ENCODE data around the gene DNAAF8.

The DNAAF8 gene

GRCh38 chr16:4695473-4696171 lies 38.7 kb upstream of the DNAAF8 start:
- no peak for DNase-seq (ENCODE audit: low read depth)

- DNase-seq (ENCODE audit: low read depth) = no peak
Measured at GRCh38 chr16:4696172-4696904, 38.0 kb upstream of the DNAAF8 start.

DNA sequence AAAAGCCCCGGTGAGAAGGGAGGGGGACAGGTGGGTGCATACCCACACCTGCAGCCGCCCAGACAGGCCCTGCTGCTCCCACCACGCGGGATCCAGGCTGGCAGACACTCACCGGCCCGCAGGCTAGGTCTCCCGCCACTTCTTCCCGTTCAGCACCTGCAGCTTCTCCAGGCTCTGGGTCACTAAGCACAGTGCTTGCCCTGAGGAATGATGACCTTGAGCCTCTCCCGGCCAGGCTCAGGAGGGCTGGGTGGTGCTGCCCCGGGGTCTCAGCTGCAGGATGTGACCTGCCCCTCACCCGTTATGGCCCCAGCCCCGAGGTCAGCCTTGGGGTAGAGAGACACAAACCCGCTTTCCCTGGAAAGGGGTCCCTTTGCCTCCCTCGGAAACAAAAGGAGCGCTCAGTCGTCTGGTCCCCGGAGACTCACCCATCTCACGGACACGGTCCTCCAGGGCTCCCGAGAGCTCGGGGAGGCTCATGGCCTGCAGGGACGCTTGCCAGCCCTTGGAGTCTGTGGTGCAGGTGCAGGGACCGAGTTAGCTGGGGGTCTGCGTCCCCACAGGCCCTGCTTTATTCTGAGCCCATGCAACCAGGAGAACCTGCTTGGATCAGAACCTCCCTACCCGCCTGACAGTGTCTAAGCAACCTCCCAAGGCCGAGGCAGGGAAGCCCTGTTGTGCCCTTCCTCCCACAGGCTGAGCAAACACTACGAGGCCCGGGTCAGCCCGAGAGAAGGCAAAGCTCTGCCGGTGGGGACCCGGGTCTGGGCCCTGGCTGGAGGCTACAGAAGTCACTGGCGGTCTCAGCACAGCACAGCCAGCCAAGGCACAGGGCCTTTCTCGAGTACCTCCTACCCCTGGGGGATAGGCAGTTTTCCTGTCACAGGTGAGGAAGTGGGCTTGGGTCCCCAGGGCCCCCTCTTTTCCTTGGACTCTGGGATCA lies 37.2 kb upstream of the DNAAF8 start:
- no peak for DNase-seq (ENCODE audit: low read depth)

DNA sequence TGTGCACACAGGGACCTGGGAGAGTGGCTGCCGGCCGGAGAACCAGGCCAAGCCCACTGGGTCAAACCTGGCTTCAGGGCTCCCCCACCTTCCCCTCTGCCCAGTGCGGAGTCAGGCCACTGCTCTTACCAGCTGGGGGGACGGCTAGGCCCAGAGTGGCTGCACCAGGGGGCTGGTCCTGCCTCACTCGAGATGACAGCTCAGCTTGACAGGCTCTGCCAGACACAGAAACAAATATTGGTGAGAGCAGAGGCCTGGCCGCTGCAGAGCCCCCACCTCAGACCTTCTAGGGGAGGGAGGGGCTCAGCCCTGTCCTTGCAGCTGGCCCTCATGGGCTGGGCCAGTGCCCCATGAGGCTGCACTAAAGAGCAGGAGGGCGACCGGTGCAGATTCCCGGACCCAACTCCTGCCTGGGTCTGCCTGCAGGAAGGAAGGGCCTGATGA lies 36.5 kb upstream of the DNAAF8 start:
- no peak for DNase-seq (ENCODE audit: low read depth)

DNA sequence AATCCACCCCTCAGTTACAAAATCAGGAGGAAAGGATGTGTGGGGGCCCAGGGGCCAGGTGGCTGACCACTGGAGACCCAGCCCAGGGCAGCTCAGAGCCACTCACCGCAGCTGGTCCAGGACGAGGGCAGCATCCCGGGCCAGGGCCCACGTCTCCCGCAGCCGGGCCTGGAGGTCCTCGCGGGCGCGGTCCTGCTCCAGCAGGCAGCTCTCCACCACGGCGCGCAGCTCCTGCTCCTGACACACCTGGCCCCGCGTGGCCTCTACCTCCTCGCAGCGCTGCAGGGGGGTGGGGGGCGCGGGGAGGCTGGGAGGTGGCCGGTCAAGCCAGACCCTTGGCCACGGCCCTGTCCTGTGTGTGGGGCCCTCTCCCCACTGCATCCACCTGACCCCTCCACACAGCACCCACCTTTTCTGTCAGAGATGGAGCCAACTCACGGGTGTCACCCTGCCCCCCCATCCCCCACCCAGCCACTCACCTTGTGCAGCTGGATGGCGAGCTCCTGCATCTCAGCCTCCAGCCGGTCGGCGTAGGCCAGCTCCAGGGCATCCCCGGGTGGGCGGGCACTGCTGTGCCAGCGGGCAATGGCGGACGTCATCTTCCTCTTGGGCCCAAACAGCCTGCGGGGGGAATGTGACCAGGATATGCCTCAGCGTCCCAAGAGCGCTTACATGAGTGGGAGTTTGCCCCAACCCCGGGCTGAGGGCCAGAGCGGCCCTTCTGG lies 35.9 kb upstream of the DNAAF8 start:
- DNase-seq (ENCODE audit: low read depth) = no peak

- no peak for DNase-seq (ENCODE audit: low read depth)
Measured at GRCh38 chr16:4699046-4699556, 35.2 kb upstream of the DNAAF8 start.

- no peak for DNase-seq (ENCODE audit: low read depth)
Measured at GRCh38 chr16:4700380-4700996, 33.8 kb upstream of the DNAAF8 start.

DNA sequence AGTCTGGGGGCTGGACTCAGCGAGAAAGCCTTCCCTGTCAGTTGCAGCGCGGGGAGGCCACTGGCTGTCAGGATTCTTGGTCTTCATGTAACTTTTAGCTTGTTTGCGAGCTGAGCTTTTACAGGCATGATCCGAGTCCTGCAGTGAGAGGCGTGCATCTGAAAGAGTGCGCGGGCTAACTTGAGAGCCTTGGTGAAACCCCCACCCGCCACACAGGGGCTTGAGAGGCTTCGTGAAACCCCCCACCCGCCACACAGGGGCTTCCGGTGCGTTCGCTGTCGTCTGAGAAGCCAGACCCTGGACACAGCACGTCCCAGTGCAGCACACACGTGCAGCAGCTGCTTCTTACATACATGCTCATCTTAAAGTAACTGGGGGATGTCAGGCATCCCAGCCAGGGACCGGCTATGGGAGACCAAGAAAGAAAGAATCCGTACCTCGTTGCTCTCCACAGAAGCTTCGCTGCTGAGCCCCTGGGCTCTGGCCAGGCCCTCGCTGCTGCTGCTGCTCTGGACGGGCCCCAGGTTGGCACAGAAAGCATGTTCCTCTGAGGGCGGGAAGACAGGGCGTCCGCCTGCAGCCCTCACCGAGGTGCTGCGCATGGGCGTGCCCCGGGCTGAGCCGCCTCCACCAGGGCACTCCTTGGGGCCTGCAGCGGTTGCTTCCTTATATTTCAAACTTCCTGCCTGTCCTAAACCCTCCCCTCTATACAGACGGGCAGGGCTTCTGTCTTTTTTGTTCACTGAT lies 33.2 kb upstream of the DNAAF8 start:
- no peak for DNase-seq (ENCODE audit: low read depth)

DNA sequence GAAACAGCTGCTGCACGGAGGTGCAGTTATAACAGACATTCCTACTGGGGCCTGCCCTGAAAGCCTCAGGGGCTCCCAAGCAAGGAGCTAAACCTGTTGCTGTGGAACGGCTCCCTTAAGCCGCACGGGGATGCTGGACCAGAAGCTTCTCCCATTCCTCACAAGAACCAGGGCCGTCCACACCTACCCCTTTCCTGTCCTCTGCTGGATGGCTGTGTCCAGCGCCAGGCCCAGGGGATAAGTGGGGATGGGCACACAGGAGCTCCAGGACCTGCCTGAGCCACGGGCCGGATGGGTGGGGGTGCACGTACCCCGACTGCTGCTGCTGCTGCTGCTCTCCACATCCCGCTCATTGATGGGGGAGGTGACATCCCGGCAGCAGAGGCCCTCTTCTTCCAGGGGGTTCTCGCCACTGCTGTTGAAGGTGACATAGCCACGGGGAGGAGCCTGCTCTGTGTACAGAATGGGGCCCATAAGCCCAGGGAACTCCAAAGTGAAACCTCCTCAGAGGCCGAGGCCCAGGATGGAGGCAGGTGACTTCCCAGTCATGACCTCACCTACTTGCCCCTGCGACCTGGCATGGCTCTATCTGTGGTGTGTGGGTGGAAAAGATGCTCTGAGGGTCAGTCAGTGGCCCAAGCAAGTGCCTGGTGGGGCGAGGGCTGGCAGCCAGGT lies 32.4 kb upstream of the DNAAF8 start:
- no peak for DNase-seq (ENCODE audit: low read depth)

DNA sequence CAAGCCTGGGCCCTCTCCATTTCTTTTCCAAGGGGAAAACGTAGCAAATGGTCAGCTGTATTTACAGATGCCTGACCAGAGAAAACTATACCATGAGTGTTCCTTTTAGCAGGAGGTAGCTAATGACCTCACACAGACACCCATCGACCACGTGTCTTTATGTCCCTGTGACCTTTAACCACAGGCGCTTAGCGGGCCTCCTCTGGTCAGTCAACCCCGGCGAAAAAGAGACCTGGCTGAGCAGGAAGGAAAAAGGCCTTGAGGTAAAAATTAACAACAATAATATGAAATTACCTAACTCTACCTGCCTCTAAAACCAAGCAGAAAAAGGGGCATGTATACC lies 31.9 kb upstream of the DNAAF8 start:
- DNase-seq (ENCODE audit: low read depth) = no peak

- no peak for DNase-seq (ENCODE audit: low read depth)
Measured at GRCh38 chr16:4703906-4704305, 30.4 kb upstream of the DNAAF8 start.

GRCh38 chr16:4704491-4704890 lies 29.8 kb upstream of the DNAAF8 start:
- no peak for DNase-seq (ENCODE audit: low read depth)

GRCh38 chr16:4704913-4705312 lies 29.4 kb upstream of the DNAAF8 start:
- DNase-seq (ENCODE audit: low read depth) = no peak

DNA sequence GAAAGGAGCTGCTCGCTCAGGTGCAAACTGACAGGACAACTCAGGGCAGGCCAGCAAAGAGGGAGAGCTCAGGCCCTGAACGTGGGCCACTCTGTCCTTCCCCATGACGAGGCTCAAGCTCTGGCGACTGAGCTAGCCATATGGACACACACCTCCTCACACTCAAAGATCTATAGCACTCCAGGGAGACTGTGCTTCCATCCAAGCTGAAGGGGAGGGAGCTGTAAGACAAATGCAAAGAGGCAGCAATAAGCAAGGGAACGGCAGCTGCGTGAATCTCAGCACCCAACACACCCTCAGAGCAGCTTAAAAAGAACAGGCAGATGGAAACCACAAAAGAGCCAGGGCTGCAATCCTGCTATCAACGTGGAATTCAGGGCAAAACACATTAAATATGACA lies 27.5 kb upstream of the DNAAF8 start:
- no peak for DNase-seq (ENCODE audit: low read depth)

- no peak for DNase-seq (ENCODE audit: low read depth)
Measured at GRCh38 chr16:4709481-4709880, 24.9 kb upstream of the DNAAF8 start.

DNA sequence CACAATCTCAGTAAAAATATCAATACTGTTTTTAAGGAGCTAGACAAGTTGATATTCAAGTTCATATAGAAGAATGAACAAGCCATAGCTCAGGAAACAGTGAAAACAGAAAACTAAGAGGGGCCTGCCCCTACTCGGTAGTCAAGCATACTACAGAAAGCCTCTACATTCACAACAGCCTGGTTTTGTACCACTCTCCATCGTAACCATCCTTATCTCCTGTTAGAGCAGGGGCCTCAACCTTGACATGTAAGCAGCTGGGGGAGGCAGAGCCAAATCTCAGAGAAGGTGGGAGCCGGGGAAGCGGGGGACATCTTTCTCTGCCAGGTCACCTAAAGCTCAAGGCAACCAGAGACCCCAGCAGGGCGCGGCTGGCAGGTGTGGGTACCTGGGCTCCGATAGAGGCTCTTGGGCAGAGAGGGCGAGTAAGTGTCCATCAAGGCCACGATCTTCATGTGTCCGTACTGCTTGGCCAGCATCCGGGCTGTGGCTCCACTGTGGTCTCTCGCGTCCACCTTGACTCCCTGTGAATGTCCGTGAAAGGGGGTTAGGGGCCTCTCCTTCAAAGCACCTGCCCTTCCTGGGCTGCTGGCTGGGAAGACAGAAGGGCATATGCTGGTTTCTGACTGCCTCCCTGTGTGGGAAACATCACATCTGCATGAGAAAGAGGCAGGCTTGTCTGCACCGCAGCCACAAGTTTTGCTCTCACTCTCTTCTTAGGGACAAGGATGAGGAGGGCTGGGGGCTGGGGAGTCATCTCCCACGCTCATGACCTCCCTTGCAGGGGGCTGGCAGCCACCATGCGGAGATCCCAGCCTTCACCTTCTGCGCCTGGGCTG lies 20.5 kb upstream of the DNAAF8 start:
- no peak for DNase-seq (ENCODE audit: low read depth)

- no peak for DNase-seq (ENCODE audit: low read depth)
Measured at GRCh38 chr16:4714996-4715395, 19.3 kb upstream of the DNAAF8 start.

- no peak for DNase-seq (ENCODE audit: low read depth)
Measured at GRCh38 chr16:4718466-4718865, 15.9 kb upstream of the DNAAF8 start.
